ENCODE measurements around the gene C13orf46.

The C13orf46 gene

GRCh38 chr13:113945857-113946408, 27.9 kb downstream of the C13orf46 start:
- H3K4me3 ChIP-seq (ENCODE audit: low read depth, low read length): no peak overlapping the region
- TF ChIP-seq CTCF (conservative IDR thresholded peaks at IDR 0.05; ENCODE audit: low read depth, low read length): no peak

DNA sequence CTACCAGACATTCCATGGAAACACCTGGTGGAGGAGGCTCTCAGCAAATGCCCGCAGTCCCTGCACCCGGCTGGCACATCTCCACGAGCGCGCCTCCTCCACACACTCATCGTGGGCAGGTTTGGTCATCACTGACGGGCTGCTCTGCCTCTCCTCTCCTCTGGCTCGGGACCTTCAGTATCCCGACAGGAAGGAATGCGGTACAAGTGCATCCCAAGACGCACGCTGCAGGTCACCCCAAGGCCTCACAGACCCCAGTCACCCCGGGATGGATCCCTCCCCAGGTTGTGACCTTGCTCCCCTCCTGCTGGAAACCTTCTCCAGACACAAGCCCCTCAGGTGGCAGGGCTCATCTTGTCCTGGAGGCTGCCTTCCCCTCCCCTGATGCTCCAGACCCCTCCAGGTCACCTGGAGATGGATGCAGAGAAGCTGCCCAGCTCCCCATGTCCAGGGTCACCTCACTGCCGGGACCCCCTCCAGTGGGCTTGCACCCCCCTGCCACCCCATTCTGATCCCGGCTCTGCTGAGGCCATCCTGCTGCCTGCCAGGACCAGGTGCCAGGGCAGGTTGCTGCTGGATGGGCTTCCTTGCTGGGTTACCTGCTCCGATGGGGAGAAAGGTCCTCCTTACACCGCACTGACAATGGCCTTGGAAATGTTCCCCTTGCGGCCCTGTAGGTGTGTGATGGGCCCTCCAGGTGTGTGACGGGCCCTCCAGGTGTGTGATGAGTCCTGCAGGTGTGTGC, 29.9 kb downstream of the C13orf46 start:
- TF ChIP-seq CTCF (conservative IDR thresholded peaks at IDR 0.05; ENCODE audit: low read depth, low read length): no peak
- H3K4me3 ChIP-seq (ENCODE audit: low read depth, low read length): no peak overlapping the region

More at GRCh38 chr13:113945857-113946408, 27.9 kb downstream of the C13orf46 start:
- DNase-seq (ENCODE audit: low read depth): no peak

GRCh38 chr13:113942591-113943103, 31.2 kb downstream of the C13orf46 start:
- no peak for TF ChIP-seq CTCF (conservative IDR thresholded peaks at IDR 0.05; ENCODE audit: low read depth, low read length)
- no peak for DNase-seq (ENCODE audit: low read depth)
- no peak overlapping the region for H3K4me3 ChIP-seq (ENCODE audit: low read depth, low read length)

More for the DNA sequence above, 29.9 kb downstream of the C13orf46 start:
- DNase-seq (ENCODE audit: low read depth): no peak

- no peak overlapping the region for H3K4me3 ChIP-seq (ENCODE audit: low read depth, low read length)
- TF ChIP-seq CTCF (conservative IDR thresholded peaks at IDR 0.05; ENCODE audit: low read depth, low read length): no peak
- peak; percentile 54 for DNase-seq (ENCODE audit: low read depth)
These were observed 32.2 kb downstream of the C13orf46 start for GRCh38 chr13:113941571-113942191.

DNA sequence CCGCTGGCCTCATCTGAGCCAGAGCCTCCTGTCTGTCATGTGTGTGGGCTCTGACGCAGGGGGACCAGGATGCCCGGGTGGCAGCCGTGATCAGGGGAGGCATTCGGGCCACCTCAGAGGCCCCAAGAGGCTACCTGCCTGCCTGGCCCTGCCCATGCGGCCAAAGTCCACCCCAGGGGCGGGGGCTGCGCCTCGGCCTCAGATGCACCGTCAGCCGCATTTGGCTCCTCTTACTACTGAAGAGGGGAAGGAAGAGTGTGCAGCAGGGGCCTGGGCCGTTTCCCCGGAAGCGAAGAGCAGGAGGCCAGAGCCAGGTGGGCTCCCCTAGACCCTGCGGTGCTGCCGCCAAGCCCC, 34.0 kb downstream of the C13orf46 start:
- no peak for DNase-seq (ENCODE audit: low read depth)
- TF ChIP-seq CTCF (conservative IDR thresholded peaks at IDR 0.05; ENCODE audit: low read depth, low read length): no peak
- no peak overlapping the region for H3K4me3 ChIP-seq (ENCODE audit: low read depth, low read length)

GRCh38 chr13:113939129-113939943, 34.5 kb downstream of the C13orf46 start:
- no peak overlapping the region for H3K4me3 ChIP-seq (ENCODE audit: low read depth, low read length)
- no peak for DNase-seq (ENCODE audit: low read depth)
- no peak for TF ChIP-seq CTCF (conservative IDR thresholded peaks at IDR 0.05; ENCODE audit: low read depth, low read length)
